Prostate gland (tissue), 2 donors: Measurements from ENCODE around the gene IQSEC3. TPM values are rescaled to one million over a fixed set of nuclear protein-coding genes. Genes with fewer than 3 reads are reported as not detected.

Experiments used
- DNase-seq: peaks from one replicate; pipeline ENCODE4 v3.0.0-alpha.2; 2019; ENCODE audit warnings: low spot score
- H3K27ac ChIP-seq, 2 donors: fragments of 200-600 bp; sonication (generic); 2 replicates each; pipeline ENCODE4 v1.5.1; 2017 to 2019
- H3K27me3 ChIP-seq: fragments of 200-600 bp; sonication (generic); replicated peaks from 2 replicates; pipeline ENCODE4 v1.5.1; 2019; ENCODE audit not compliant: insufficient read depth
- H3K36me3 ChIP-seq, 2 donors: fragments of 200-600 bp; sonication (generic); 1 replicate in 1 of 2; 2 replicates in 1 of 2; pipeline versions ENCODE4 v1.5.1 to v1.8.1; 2017 to 2019
- H3K4me1 ChIP-seq: fragments of 200-600 bp; sonication (generic); replicated peaks from 2 replicates; pipeline ENCODE4 v1.5.1; 2019
- H3K4me3 ChIP-seq, 2 donors: fragments of 200-600 bp; sonication (generic); 2 replicates each; pipeline ENCODE4 v1.5.1; 2017 to 2019
- H3K9me3 ChIP-seq: fragments of 200-600 bp; sonication (generic); 2 replicates; pipeline ENCODE4 v1.5.1; 2017
- POLR2A ChIP-seq: fragments of 450-650 bp; IDR thresholded peaks from one replicate; pipeline ENCODE4 v1.6.1; 2016; ENCODE audit warnings: antibody characterized with exemption, mild to moderate bottlenecking
- POLR2AphosphoS5 ChIP-seq: sonication (generic); formaldehyde crosslinking; IDR thresholded peaks from one replicate; pipeline ENCODE4 v1.6.1; 2017; ENCODE audit warnings: antibody characterized with exemption
- WGBS: methylation state at CpG from one replicate; pipeline ENCODE4 v1.1.5; 2018; 5-methylcytosine and 5-hydroxymethylcytosine counted together
- intact Hi-C: fragments of 100-400 bp; cut with DNase I; formaldehyde crosslinking; loops from one replicate; pipeline ENCODE4 v1.14.2; 2022
- total RNA-seq, 2 donors: library from RNA; depleted of rRNA; stranded (reverse); fragments of >200 nt; gene quantifications; one replicate each; pipeline ENCODE4 v1.1.0, GENCODE V29; 2016
- TF ChIP-seq, protein P1 (sequence below), 4 experiments: fragments of 200-600 bp in 2 of 4; fragments of 450-650 bp in 2 of 4; sonication (generic) in 2 of 4; IDR thresholded peaks; 1 replicate in 3 of 4; 2 replicates in 1 of 4; pipeline ENCODE4 v1.5.1; 2016 to 2019; ENCODE audit warnings: antibody characterized with exemption in 4 of 4, mild to moderate bottlenecking in 2 of 4, moderate library complexity in 2 of 4

The IQSEC3 gene
- total RNA-seq, 2 donors from 2014 or later = 0.14 to 2.6 TPM

DNA sequence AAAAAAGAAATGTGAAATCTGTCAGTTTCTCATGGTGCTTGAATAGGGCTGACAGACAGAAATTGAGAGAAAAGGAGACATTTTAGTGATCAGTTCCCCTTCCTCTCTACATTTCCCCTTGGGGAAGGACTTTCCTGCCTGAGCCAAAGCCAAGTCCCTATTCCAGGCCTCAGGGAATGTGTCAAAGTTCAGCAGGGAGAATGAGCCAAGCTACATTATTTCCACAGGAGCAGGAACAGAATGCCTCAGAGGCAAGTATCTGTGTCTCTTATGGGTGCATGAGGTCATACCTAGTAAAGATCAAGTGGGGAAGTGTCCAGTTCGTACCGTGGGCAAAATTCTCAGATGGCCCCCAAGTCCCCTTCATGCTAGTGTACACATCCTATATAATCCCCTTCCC lies 68.6 kb downstream of the IQSEC3 start:
- WGBS = 69% methylated on average over 2 of the region's 2 CpGs

DNA sequence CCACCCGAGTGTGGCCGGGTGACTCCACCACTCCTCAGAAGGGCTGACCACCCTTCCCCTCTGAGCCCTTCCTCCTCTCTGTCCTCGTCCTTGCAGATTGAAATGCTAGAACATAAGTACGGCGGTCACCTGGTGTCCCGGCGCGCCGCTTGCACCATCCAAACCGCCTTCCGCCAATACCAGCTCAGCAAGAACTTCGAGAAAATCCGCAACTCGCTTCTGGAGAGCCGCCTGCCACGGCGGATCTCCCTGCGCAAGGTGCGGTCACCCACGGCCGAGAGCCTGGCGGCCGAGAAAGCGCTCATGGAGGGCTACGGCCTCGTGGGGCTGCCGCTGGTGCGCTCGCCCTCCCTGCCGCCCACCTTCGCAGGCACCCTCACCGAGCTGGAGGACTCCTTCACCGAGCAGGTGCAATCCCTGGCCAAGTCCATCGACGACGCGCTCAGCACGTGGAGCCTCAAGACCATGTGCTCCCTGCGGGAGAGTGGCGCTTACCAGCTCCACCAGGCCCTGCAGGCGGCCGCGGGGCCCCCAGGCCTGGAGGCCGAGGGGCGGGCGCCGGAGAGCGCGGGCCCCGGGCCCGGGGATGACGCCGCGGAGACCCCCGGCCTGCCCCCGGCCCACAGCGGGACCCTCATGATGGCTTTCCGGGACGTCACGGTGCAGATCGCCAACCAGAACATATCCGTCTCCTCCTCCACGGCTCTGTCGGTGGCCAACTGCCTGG lies 71.8 kb downstream of the IQSEC3 start:
- H3K27ac ChIP-seq = no peak overlapping the region
- peaks cover 8% of the 10 kb centered on the region for H3K27me3 ChIP-seq
- intact Hi-C loops = no loop called here
- 83% methylated on average over 61 of the region's 64 CpGs for WGBS
- no peaks in the 10 kb centered on the region for H3K36me3 ChIP-seq
- TF ChIP-seq POLR2A (no peak), POLR2AphosphoS5 (no peak)
- TF ChIP-seq, protein P1, sequence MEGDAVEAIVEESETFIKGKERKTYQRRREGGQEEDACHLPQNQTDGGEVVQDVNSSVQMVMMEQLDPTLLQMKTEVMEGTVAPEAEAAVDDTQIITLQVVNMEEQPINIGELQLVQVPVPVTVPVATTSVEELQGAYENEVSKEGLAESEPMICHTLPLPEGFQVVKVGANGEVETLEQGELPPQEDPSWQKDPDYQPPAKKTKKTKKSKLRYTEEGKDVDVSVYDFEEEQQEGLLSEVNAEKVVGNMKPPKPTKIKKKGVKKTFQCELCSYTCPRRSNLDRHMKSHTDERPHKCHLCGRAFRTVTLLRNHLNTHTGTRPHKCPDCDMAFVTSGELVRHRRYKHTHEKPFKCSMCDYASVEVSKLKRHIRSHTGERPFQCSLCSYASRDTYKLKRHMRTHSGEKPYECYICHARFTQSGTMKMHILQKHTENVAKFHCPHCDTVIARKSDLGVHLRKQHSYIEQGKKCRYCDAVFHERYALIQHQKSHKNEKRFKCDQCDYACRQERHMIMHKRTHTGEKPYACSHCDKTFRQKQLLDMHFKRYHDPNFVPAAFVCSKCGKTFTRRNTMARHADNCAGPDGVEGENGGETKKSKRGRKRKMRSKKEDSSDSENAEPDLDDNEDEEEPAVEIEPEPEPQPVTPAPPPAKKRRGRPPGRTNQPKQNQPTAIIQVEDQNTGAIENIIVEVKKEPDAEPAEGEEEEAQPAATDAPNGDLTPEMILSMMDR (IDR thresholded peaks at IDR 0.05) = no peak
- no peaks in the 10 kb centered on the region for H3K4me1 ChIP-seq
- DNase-seq = no peak
- no peaks in the 10 kb centered on the region for H3K9me3 ChIP-seq
- H3K4me3 ChIP-seq = peak overlapping the region in 1 of 2 donors; percentile 13

More for the DNA sequence above, 68.6 kb downstream of the IQSEC3 start:
- H3K27me3 ChIP-seq = peaks cover 8% of the 10 kb centered on the region
- TF ChIP-seq POLR2AphosphoS5 = no peak
- TF ChIP-seq, protein P1 (IDR thresholded peaks at IDR 0.05) = no peak
- DNase-seq = no peak
- no peak overlapping the region for H3K4me3 ChIP-seq
- H3K4me1 ChIP-seq = no peaks in the 10 kb centered on the region
- no peaks in the 10 kb centered on the region for H3K36me3 ChIP-seq
- H3K9me3 ChIP-seq = no peaks in the 10 kb centered on the region
- intact Hi-C loops = no loop called here
- H3K27ac ChIP-seq = no peak overlapping the region

DNA sequence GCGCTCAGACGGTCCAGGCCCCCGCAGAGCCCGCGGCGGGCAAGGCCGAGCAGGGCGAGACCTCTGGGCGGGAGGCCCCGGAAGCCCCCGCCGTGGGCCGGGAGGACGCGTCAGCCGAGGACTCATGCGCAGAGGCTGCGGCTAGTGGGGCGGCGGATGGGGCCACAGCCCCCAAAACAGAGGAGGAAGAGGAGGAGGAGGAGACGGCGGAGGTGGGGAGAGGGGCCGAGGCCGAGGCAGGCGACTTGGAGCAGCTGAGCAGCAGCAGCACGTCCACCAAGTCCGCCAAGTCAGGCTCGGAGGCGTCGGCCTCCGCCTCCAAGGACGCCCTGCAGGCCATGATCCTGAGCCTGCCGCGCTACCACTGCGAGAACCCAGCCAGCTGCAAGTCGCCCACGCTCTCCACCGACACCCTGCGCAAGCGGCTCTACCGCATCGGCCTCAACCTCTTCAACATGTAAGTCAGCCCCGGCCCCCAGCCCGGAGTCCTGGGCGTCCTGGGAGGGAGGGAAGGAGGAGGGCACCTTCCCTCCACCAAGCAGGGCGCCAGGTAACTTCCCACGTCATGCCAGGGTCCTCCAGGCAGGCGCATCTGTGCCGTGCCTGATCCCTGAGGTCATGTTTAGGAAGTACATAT lies 72.4 kb downstream of the IQSEC3 start:
- intact Hi-C loops = no loop called here
- Histone ChIP-seq H3K4me3 (peak overlapping the region in 1 of 2 donors; percentile 13), H3K9me3 (no peaks in the 10 kb centered on the region), H3K36me3 (no peaks in the 10 kb centered on the region), H3K27ac (no peak overlapping the region), H3K4me1 (no peaks in the 10 kb centered on the region), H3K27me3 (peaks cover 8% of the 10 kb centered on the region)
- WGBS = 29% methylated on average over 38 of the region's 49 CpGs
- no peak for DNase-seq
- TF ChIP-seq, protein P1 (IDR thresholded peaks at IDR 0.05) = no peak
- no peak for TF ChIP-seq POLR2A
- no peak for TF ChIP-seq POLR2AphosphoS5

DNA sequence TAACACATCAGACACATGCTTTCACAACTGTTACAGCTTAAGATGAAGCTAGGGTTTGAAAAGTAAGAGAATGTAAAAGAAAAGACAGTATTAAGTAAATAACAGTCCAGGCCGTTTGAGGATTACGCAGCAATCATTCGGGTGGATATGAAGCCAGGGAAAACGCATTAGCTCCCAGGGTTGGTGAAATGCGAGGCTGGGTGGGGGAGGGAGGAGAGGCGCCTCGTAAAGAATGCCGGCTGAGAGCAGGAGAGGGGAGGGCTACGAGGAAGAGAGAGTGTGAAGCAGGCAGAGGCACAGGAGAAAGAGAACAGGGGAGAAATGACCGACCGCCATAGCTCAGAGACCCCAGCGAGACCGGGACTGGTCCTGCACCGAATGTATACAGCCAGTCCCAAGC lies 73.0 kb downstream of the IQSEC3 start:
- Histone ChIP-seq H3K36me3 (no peaks in the 10 kb centered on the region), H3K27ac (no peak overlapping the region), H3K4me1 (no peaks in the 10 kb centered on the region), H3K4me3 (no peak overlapping the region), H3K27me3 (peaks cover 8% of the 10 kb centered on the region), H3K9me3 (no peaks in the 10 kb centered on the region)
- WGBS = 15% methylated on average over 14 of the region's 14 CpGs
- TF ChIP-seq, protein P1 (IDR thresholded peaks at IDR 0.05) = no peak
- TF ChIP-seq POLR2A (no peak), POLR2AphosphoS5 (no peak)
- intact Hi-C loops = no loop called here
- no peak for DNase-seq

DNA sequence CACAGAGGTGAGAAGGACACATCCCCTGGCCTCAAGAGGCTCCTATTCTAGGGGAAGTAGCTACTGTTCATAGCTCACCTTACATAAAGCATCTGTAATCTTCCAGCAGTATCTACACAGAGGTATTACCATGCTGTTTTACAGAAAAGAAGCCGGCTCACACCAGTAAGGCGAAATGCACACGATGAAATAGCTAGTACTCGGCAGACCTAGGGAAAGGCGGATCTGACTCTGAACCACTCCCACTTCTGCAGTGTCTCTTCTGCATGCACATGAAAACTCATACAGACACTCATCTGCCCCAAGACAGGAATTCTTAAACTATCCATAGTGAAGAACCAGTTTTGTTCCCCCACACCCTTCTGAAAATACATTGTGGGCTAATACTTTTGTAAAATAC lies 73.6 kb downstream of the IQSEC3 start:
- H3K36me3 ChIP-seq = no peaks in the 10 kb centered on the region
- no peaks in the 10 kb centered on the region for H3K9me3 ChIP-seq
- no peaks in the 10 kb centered on the region for H3K4me1 ChIP-seq
- TF ChIP-seq POLR2AphosphoS5 (no peak), POLR2A (no peak)
- TF ChIP-seq, protein P1 (IDR thresholded peaks at IDR 0.05) = no peak
- intact Hi-C loops = no loop called here
- DNase-seq = no peak
- H3K27me3 ChIP-seq = peaks cover 8% of the 10 kb centered on the region
- WGBS = 67% methylated on average over 5 of the region's 5 CpGs
- H3K27ac ChIP-seq = no peak overlapping the region
- H3K4me3 ChIP-seq = no peak overlapping the region
